H1 (cell line): ENCODE measurements around the gene TXLNG. TPM values are rescaled to one million over a fixed set of nuclear protein-coding genes. Genes with fewer than 3 reads are reported as not detected.

Experiments
- CTCF ChIA-PET: fragments of 300-600 bp; sonication (Branson Sonifier 250); formaldehyde crosslinking; loops from one replicate; lab custom pipeline; 2021; ENCODE audit not compliant: partially characterized antibody; lab: Charles Lee
- POLR2A ChIA-PET: fragments of 300-600 bp; sonication (Branson Sonifier 250); formaldehyde crosslinking; loops from one replicate; lab custom pipeline; 2021; ENCODE audit warnings: inconsistent platforms; ENCODE audit not compliant: partially characterized antibody; lab: Charles Lee
- DNase-seq, 2 experiments: peaks; one replicate each; pipeline versions ENCODE4 v3.0.0 to v3.0.0-alpha.2; 2010 to 2022; ENCODE audit warnings: low spot score in 2 of 2, low read depth in 1 of 2, mixed read lengths in 1 of 2
- FAIRE-seq: peaks from 2 replicates; lab custom pipeline; 2011; peaks lifted over from hg19 to GRCh38; lab: Jason Lieb, UNC
- H2AFZ ChIP-seq: 2 replicates; pipeline ENCODE4 v1.8.1; 2012; ENCODE audit warnings: low read length, inconsistent platforms
- H2AK5ac ChIP-seq: 2 replicates; pipeline ENCODE4 v1.6.1; 2013; ENCODE audit warnings: low read depth, low read length
- H2BK120ac ChIP-seq: replicated peaks from 2 replicates; pipeline ENCODE3; 2013; ENCODE audit warnings: low read depth, low read length, inconsistent platforms
- H2BK12ac ChIP-seq: 2 replicates; pipeline ENCODE4 v1.6.1; 2013; ENCODE audit warnings: low read depth, low read length
- H2BK15ac ChIP-seq: 2 replicates; pipeline ENCODE4 v1.6.1; 2013; ENCODE audit warnings: low read length
- H2BK20ac ChIP-seq: 2 replicates; pipeline ENCODE4 v1.6.1; 2013; ENCODE audit warnings: low read length
- H2BK5ac ChIP-seq: 2 replicates; pipeline ENCODE4 v1.6.1; 2013; ENCODE audit warnings: low read depth, low read length
- H3K14ac ChIP-seq: 2 replicates; pipeline ENCODE4 v1.6.1; 2013; ENCODE audit warnings: inconsistent platforms; ENCODE audit not compliant: insufficient read length
- H3K18ac ChIP-seq: 2 replicates; pipeline ENCODE4 v1.6.1; 2013; ENCODE audit warnings: low read length; ENCODE audit errors: extremely low read depth
- H3K23ac ChIP-seq: 2 replicates; pipeline ENCODE4 v1.6.1; 2013; ENCODE audit warnings: inconsistent platforms; ENCODE audit not compliant: insufficient read length
- H3K23me2 ChIP-seq: 2 replicates; pipeline ENCODE4 v1.6.1; 2013; ENCODE audit warnings: low read depth, low read length
- H3K27ac ChIP-seq: 2 replicates; pipeline ENCODE4 v1.6.1; 2011; ENCODE audit warnings: low read depth, low read length, inconsistent platforms
- H3K27me3 ChIP-seq, 4 experiments: replicated peaks in 1 of 4; 1 replicate in 1 of 4; 2 replicates in 3 of 4; pipeline versions ENCODE4 v1.6.1 to v1.8.1; 2011 to 2013; ENCODE audit warnings: low read length in 3 of 4, mild to moderate bottlenecking in 3 of 4, inconsistent platforms in 2 of 4, mixed read lengths in 2 of 4, moderate library complexity in 1 of 4; ENCODE audit not compliant: control insufficient read depth in 3 of 4, insufficient read depth in 3 of 4; ENCODE audit errors: extremely low read depth in 1 of 4
- H3K36me3 ChIP-seq, 4 experiments: 2 replicates each; pipeline versions ENCODE4 v1.6.1 to v1.8.1; 2011 to 2013; ENCODE audit warnings: mild to moderate bottlenecking in 4 of 4, low read length in 3 of 4, moderate library complexity in 2 of 4, control low read depth in 1 of 4, inconsistent platforms in 1 of 4; ENCODE audit not compliant: insufficient read depth in 4 of 4, control insufficient read depth in 2 of 4
- H3K4ac ChIP-seq: replicated peaks from 2 replicates; pipeline ENCODE3; 2013; ENCODE audit warnings: low read length, low read depth, mixed read lengths, inconsistent platforms; ENCODE audit not compliant: insufficient read length
- H3K4me1 ChIP-seq, 4 experiments: replicated peaks in 1 of 4; 1 replicate in 1 of 4; 2 replicates in 3 of 4; pipeline versions ENCODE4 v1.6.1 to v1.8.1; 2011 to 2013; ENCODE audit warnings: low read length in 3 of 4, inconsistent platforms in 2 of 4, mixed read lengths in 1 of 4; ENCODE audit not compliant: insufficient read depth in 4 of 4, control insufficient read depth in 3 of 4
- H3K4me2 ChIP-seq, 2 experiments: 2 replicates each; pipeline versions ENCODE4 v1.6.1 to v1.8.1; 2011 to 2013; ENCODE audit warnings: low read depth in 2 of 2, low read length in 2 of 2, control low read depth in 1 of 2, inconsistent platforms in 1 of 2, mild to moderate bottlenecking in 1 of 2; ENCODE audit not compliant: insufficient read depth in 1 of 2
- H3K4me3 ChIP-seq, 4 experiments: fragments of 200-600, 300-600 bp in 1 of 4; sonication (generic), shearing (Covaris generic), sonication (Bioruptor Twin) in 1 of 4; 2 replicates each; pipeline versions ENCODE4 v1.5.1 to v1.8.1; 2011 to 2016; ENCODE audit warnings: low read length in 4 of 4, low read depth in 3 of 4, control low read depth in 2 of 4, inconsistent platforms in 2 of 4, mild to moderate bottlenecking in 2 of 4, mixed read lengths in 1 of 4, moderate library complexity in 1 of 4; ENCODE audit not compliant: insufficient read depth in 2 of 4; ENCODE audit errors: extremely low read depth in 1 of 4
- H3K56ac ChIP-seq: replicated peaks from 2 replicates; pipeline ENCODE3; 2013; ENCODE audit warnings: low read depth, mild to moderate bottlenecking, mixed read lengths, low read length, inconsistent platforms; ENCODE audit not compliant: insufficient read length
- H3K79me1 ChIP-seq: 2 replicates; pipeline ENCODE4 v1.6.1; 2013; ENCODE audit warnings: low read depth, low read length, control low read depth
- H3K79me2 ChIP-seq, 2 experiments: 2 replicates each; pipeline versions ENCODE4 v1.6.1 to v1.8.1; 2012 to 2013; ENCODE audit warnings: low read length in 2 of 2, mild to moderate bottlenecking in 2 of 2, inconsistent platforms in 1 of 2; ENCODE audit not compliant: insufficient read depth in 2 of 2, control insufficient read depth in 1 of 2
- H3K9ac ChIP-seq, 4 experiments: replicated peaks in 1 of 4; 1 replicate in 1 of 4; 2 replicates in 3 of 4; pipeline versions ENCODE4 v1.6.1 to v1.8.1; 2011 to 2013; ENCODE audit warnings: low read depth in 3 of 4, low read length in 3 of 4, control low read depth in 2 of 4, mild to moderate bottlenecking in 2 of 4, moderate library complexity in 2 of 4, inconsistent platforms in 1 of 4; ENCODE audit errors: extremely low read depth in 1 of 4
- H3K9me3 ChIP-seq, 2 experiments: 2 replicates each; pipeline versions ENCODE4 v1.6.1 to v1.8.1; 2012 to 2013; ENCODE audit warnings: mild to moderate bottlenecking in 2 of 2, moderate library complexity in 2 of 2, control low read depth in 1 of 2, inconsistent platforms in 1 of 2, low read depth in 1 of 2, low read length in 1 of 2, mixed read lengths in 1 of 2; ENCODE audit not compliant: insufficient read depth in 2 of 2
- H4K20me1 ChIP-seq, 2 experiments: replicated peaks in 1 of 2; 2 replicates each; pipeline versions ENCODE3 to v1.8.1; 2011 to 2013; ENCODE audit warnings: inconsistent platforms in 2 of 2, low read length in 2 of 2, mild to moderate bottlenecking in 1 of 2; ENCODE audit not compliant: insufficient read depth in 2 of 2, control insufficient read depth in 1 of 2
- H4K5ac ChIP-seq: 2 replicates; pipeline ENCODE4 v1.6.1; 2013; ENCODE audit warnings: low read length, low read depth, mixed read lengths, inconsistent platforms; ENCODE audit not compliant: insufficient read length
- H4K8ac ChIP-seq: 2 replicates; pipeline ENCODE4 v1.8.0; 2013; ENCODE audit warnings: mild to moderate bottlenecking, moderate library complexity, low read length, inconsistent platforms; ENCODE audit not compliant: insufficient read depth; ENCODE audit errors: extremely low read depth
- H4K91ac ChIP-seq: replicated peaks from 2 replicates; pipeline ENCODE3; 2013; ENCODE audit warnings: low read length, mixed read lengths, inconsistent platforms; ENCODE audit not compliant: insufficient read length
- ASH2L ChIP-seq: fragments of 200-600, 300-600 bp; sonication (generic); IDR thresholded peaks from one replicate; pipeline ENCODE4 v1.7.1; 2017; ENCODE audit warnings: low read length
- ATF3 ChIP-seq: IDR thresholded peaks from 2 replicates; pipeline ENCODE4 v1.6.1; 2011; ENCODE audit warnings: low read depth, mild to moderate bottlenecking, low read length; ENCODE audit not compliant: insufficient read depth
- CHD1 ChIP-seq: IDR thresholded peaks from 2 replicates; pipeline ENCODE4 v1.6.1; 2012; ENCODE audit warnings: low read depth, low read length, improper control_type of control experiment
- FOSL1 ChIP-seq: IDR thresholded peaks from 2 replicates; pipeline ENCODE4 v1.6.1; 2011; ENCODE audit warnings: mild to moderate bottlenecking, low read depth, low read length, moderate library complexity; ENCODE audit not compliant: insufficient read depth
- KDM1A ChIP-seq: fragments of 200-600, 300-600 bp; sonication (generic); IDR thresholded peaks from 2 replicates; pipeline ENCODE4 v1.7.1; 2016; ENCODE audit warnings: mild to moderate bottlenecking, low read length, borderline replicate concordance
- NANOG ChIP-seq: IDR thresholded peaks from 2 replicates; pipeline ENCODE4 v1.6.1; 2011; ENCODE audit warnings: low read length, low read depth, mild to moderate bottlenecking, inconsistent platforms; ENCODE audit not compliant: insufficient read depth, poor library complexity, severe bottlenecking
- POLR2A ChIP-seq, 2 experiments: IDR thresholded peaks; 1 replicate in 1 of 2; 2 replicates in 1 of 2; pipeline ENCODE4 v1.6.1; 2011; ENCODE audit warnings: low read depth in 2 of 2, low read length in 2 of 2, mild to moderate bottlenecking in 2 of 2; ENCODE audit errors: control extremely low read depth in 1 of 2
- POLR2AphosphoS5 ChIP-seq: IDR thresholded peaks from 2 replicates; pipeline ENCODE4 v1.6.1; 2011; ENCODE audit warnings: low read depth, low read length
- SP1 ChIP-seq: IDR thresholded peaks from 2 replicates; pipeline ENCODE4 v1.6.1; 2011; ENCODE audit warnings: low read depth, low read length
- SP4 ChIP-seq: IDR thresholded peaks from 2 replicates; pipeline ENCODE4 v1.6.1; 2012; ENCODE audit warnings: low read length, inconsistent platforms
- TBP ChIP-seq: IDR thresholded peaks from 2 replicates; pipeline ENCODE4 v1.6.1; 2011; ENCODE audit warnings: low read depth, low read length, improper control_type of control experiment
- TCF12 ChIP-seq: IDR thresholded peaks from 2 replicates; pipeline ENCODE4 v1.6.1; 2011; ENCODE audit warnings: low read depth, mild to moderate bottlenecking, low read length
- WGBS, 2 experiments: shearing (Covaris generic) in 1 of 2; methylation state at CpG; one replicate each; pipeline versions ENCODE4 v1.1.6 to v1.1.7; 2013 to 2015; ENCODE audit warnings: low lambda C conversion rate in 2 of 2, mixed read lengths in 2 of 2, inconsistent platforms in 1 of 2, low coverage in 1 of 2, missing lambda C conversion rate in 1 of 2; ENCODE audit not compliant: insufficient replicate concordance in 2 of 2, insufficient coverage in 1 of 2, insufficient read length in 1 of 2; ENCODE audit errors: extremely low coverage in 1 of 2, missing lambda C conversion rate in 1 of 2; 5-methylcytosine and 5-hydroxymethylcytosine counted together
- polyA plus RNA-seq, 7 experiments: library from polyadenylated mRNA; depleted of rRNA in 3 of 7; stranded (reverse) in 5 of 7; unstranded in 2 of 7; fragments of >200 nt in 5 of 7; fragments of 200-250 nt in 2 of 7; gene quantifications; 1 replicate in 5 of 7; 2 replicates in 1 of 7; 4 replicates in 1 of 7; pipeline versions ENCODE4 v1.2.1 to v1.2.3, GENCODE V29; 2011 to 2013; ENCODE audit warnings: missing spikeins in 2 of 7, mixed read lengths in 2 of 7
- total RNA-seq: library from RNA; stranded (reverse); fragmentation: NEBNext Ultra II Directional; extraction: Animal tissue kit (Norgen Biotek cat#: 25700); gene quantifications from 2 replicates; pipeline ENCODE4 v1.2.1, GENCODE V29; 2021
- TF ChIP-seq, protein P1 (sequence below): IDR thresholded peaks from 2 replicates; pipeline ENCODE4 v1.6.1; 2012; ENCODE audit warnings: low read length, inconsistent platforms

TXLNG gene
- total and polyA plus RNA-seq, 2 of the 8 experiments (the other 6 are each of a cell fraction or from before 2014, with no cell fraction given), result 32.9 to 42.9 TPM

- Histone ChIP-seq H3K79me1 (no peaks in the 10 kb centered on the region), H2BK20ac (no peak overlapping the region), H3K27ac (no peak overlapping the region), H2BK120ac (no peak overlapping the region), H3K27me3 (no peaks in the 10 kb centered on the region), H3K9me3 (no peaks in the 10 kb centered on the region), H4K91ac (no peak overlapping the region), H3K23me2 (no peaks in the 10 kb centered on the region), H3K4me2 (no peak overlapping the region), H2BK5ac (no peak overlapping the region), H4K20me1 (peaks cover 0 to 1% of the 10 kb centered on the region in 2 experiments), H2BK15ac (no peak overlapping the region), H3K23ac (no peak overlapping the region), H3K4me3 (no peak overlapping the region), H3K9ac (no peak overlapping the region), H3K14ac (no peak overlapping the region), H3K18ac (no peak overlapping the region), H3K79me2 (no peaks in the 10 kb centered on the region), H3K36me3 (peaks cover 2 to 72% (median 25%) of the 10 kb centered on the region in 4 experiments; a peak in 7 of 8 replicates), H4K8ac (no peak overlapping the region), H3K4me1 (peaks cover 0 to 3% (median 0%) of the 10 kb centered on the region in 4 experiments; a peak in 1 of 7 replicates), H4K5ac (no peak overlapping the region), H2BK12ac (no peak overlapping the region), H2AK5ac (no peak overlapping the region), H3K56ac (no peak overlapping the region), H2AFZ (no peak overlapping the region), H3K4ac (no peak overlapping the region)
- DNase-seq (no peak), FAIRE-seq (no peak)
- CTCF ChIA-PET, result interaction anchor here (0.6 to 1.5 kb wide), 3 partner anchors 8 to 1474 kb away, joined by 3 to 4 read pairs (median 3); no protein-coding TSS in a partner anchor
- POLR2A ChIA-PET, result interaction anchor here (1.0 to 2.1 kb wide), 2 partner anchors 10 to 13 kb away, joined by 3 to 5 read pairs; no protein-coding TSS in a partner anchor
- 83% methylated on average over 2 of the region's 2 CpGs; no CpG with 5 or more reads in 1 of the 2 experiments for WGBS, 2 experiments
- TF ChIP-seq ASH2L, result no peak
- TF ChIP-seq KDM1A, result no peak
- TF ChIP-seq CHD1, result no peak
- no peak for TF ChIP-seq POLR2AphosphoS5
- TF ChIP-seq ATF3, result no peak
- TF ChIP-seq, protein P1, sequence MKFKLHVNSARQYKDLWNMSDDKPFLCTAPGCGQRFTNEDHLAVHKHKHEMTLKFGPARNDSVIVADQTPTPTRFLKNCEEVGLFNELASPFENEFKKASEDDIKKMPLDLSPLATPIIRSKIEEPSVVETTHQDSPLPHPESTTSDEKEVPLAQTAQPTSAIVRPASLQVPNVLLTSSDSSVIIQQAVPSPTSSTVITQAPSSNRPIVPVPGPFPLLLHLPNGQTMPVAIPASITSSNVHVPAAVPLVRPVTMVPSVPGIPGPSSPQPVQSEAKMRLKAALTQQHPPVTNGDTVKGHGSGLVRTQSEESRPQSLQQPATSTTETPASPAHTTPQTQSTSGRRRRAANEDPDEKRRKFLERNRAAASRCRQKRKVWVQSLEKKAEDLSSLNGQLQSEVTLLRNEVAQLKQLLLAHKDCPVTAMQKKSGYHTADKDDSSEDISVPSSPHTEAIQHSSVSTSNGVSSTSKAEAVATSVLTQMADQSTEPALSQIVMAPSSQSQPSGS, result no peak
- TF ChIP-seq SP4, result no peak
- no peak for TF ChIP-seq POLR2A (IDR thresholded peaks at IDR 0.05; ENCODE audit: control extremely low read depth in 1 of 2, low read depth in 2 of 2, low read length in 2 of 2)
- TF ChIP-seq FOSL1, result no peak
- no peak for TF ChIP-seq TBP
- no peak for TF ChIP-seq NANOG
- TF ChIP-seq SP1, result no peak
- no peak for TF ChIP-seq TCF12
Measured at GRCh38 chrX:16845686-16846085, 59.4 kb downstream of the TXLNG start.
